CD14-positive monocyte (primary cell): Measurements from ENCODE around the gene BRCA2. TPM values are rescaled to one million over a fixed set of nuclear protein-coding genes. Genes with fewer than 3 reads are reported as not detected.
A peak's percentile ranks its signal among the peaks of the same experiment; 100 is the strongest.

Source experiments
- DNase-seq, 3 donors: peaks; one replicate each; pipeline ENCODE4 v3.0.0-alpha.2; 2011 to 2022
- H2AFZ ChIP-seq: 2 replicates; pipeline ENCODE4 v1.6.0; 2012; ENCODE audit warnings: mild to moderate bottlenecking, low read depth, low read length, inconsistent platforms; ENCODE audit not compliant: insufficient read depth, poor library complexity, severe bottlenecking
- H3K27ac ChIP-seq, 2 donors: 1 replicate in 1 of 2; 2 replicates in 1 of 2; pipeline ENCODE4 v1.5.1; 2012 to 2013; ENCODE audit warnings: low read length in 2 of 2, control low read depth in 1 of 2, inconsistent platforms in 1 of 2, low read depth in 1 of 2, mild to moderate bottlenecking in 1 of 2
- H3K27me3 ChIP-seq, 2 donors: one replicate each; pipeline versions ENCODE4 v1.6.0 to v1.6.1; 2011 to 2013; ENCODE audit warnings: low read length in 2 of 2; ENCODE audit not compliant: control insufficient read depth in 2 of 2, insufficient read depth in 2 of 2
- H3K36me3 ChIP-seq, 2 donors: replicated peaks in 1 of 2; 1 replicate in 1 of 2; 2 replicates in 1 of 2; pipeline versions ENCODE4 v1.5.1 to v1.6.1; 2012 to 2013; ENCODE audit warnings: low read length in 2 of 2, control low read depth in 1 of 2, inconsistent platforms in 1 of 2, mild to moderate bottlenecking in 1 of 2; ENCODE audit not compliant: insufficient read depth in 2 of 2, control insufficient read depth in 1 of 2
- H3K4me1 ChIP-seq, 2 donors: 1 replicate in 1 of 2; 2 replicates in 1 of 2; pipeline versions ENCODE4 v1.5.1 to v1.6.1; 2012 to 2013; ENCODE audit warnings: low read length in 2 of 2, control low read depth in 1 of 2, inconsistent platforms in 1 of 2, mild to moderate bottlenecking in 1 of 2, moderate library complexity in 1 of 2; ENCODE audit not compliant: insufficient read depth in 2 of 2, control insufficient read depth in 1 of 2
- H3K4me2 ChIP-seq: replicated peaks from 2 replicates; pipeline ENCODE3; 2012; ENCODE audit warnings: low read length, moderate library complexity, mild to moderate bottlenecking; ENCODE audit not compliant: poor library complexity, severe bottlenecking; ENCODE audit errors: extremely low read depth
- H3K4me3 ChIP-seq, 3 experiments: fragments of 200-600 bp in 1 of 3; sonication (generic) in 1 of 3; replicated peaks in 1 of 3; 1 replicate in 2 of 3; 2 replicates in 1 of 3; pipeline ENCODE4 v1.5.1; 2011 to 2013; ENCODE audit warnings: low read length in 3 of 3, mild to moderate bottlenecking in 3 of 3, control low read depth in 2 of 3, low read depth in 2 of 3, inconsistent platforms in 1 of 3, moderate library complexity in 1 of 3
- H3K79me2 ChIP-seq: 2 replicates; pipeline ENCODE4 v1.6.0; 2012; ENCODE audit warnings: mild to moderate bottlenecking, control low read depth, inconsistent platforms, low read length, moderate library complexity; ENCODE audit not compliant: insufficient read depth
- H3K9ac ChIP-seq: 2 replicates; pipeline ENCODE4 v1.6.0; 2017; ENCODE audit warnings: low read length, mild to moderate bottlenecking; ENCODE audit not compliant: insufficient read depth, poor library complexity, severe bottlenecking
- H3K9me3 ChIP-seq, 2 donors: replicated peaks in 1 of 2; 1 replicate in 1 of 2; 2 replicates in 1 of 2; pipeline versions ENCODE4 v1.5.1 to v1.6.1; 2012 to 2013; ENCODE audit warnings: low read length in 2 of 2, control low read depth in 1 of 2; ENCODE audit not compliant: control insufficient read depth in 1 of 2, insufficient read depth in 1 of 2
- H4K20me1 ChIP-seq: 2 replicates; pipeline ENCODE4 v1.6.0; 2012; ENCODE audit warnings: mild to moderate bottlenecking, low read length, control low read depth, moderate library complexity; ENCODE audit not compliant: insufficient read depth
- H3K27ac Mint-ChIP-seq, 7 donors: one replicate each; pipeline ENCODE4 v1.8.0; 2020; ENCODE audit warnings: mild to moderate bottlenecking in 7 of 7, mixed read lengths in 7 of 7, moderate library complexity in 6 of 7, inconsistent platforms in 2 of 7
- H3K27me3 Mint-ChIP-seq, 3 donors: one replicate each; pipeline ENCODE4 v1.8.0; 2021 to 2022; ENCODE audit warnings: low read depth in 3 of 3, mild to moderate bottlenecking in 3 of 3, mixed read lengths in 3 of 3, moderate library complexity in 3 of 3, inconsistent platforms in 1 of 3
- H3K36me3 Mint-ChIP-seq, 2 donors: one replicate each; pipeline ENCODE4 v1.8.0; 2020; ENCODE audit warnings: mixed read lengths in 2 of 2, inconsistent platforms in 1 of 2, mild to moderate bottlenecking in 1 of 2
- H3K4me1 Mint-ChIP-seq: one replicate; pipeline ENCODE4 v1.8.0; 2020; ENCODE audit warnings: mild to moderate bottlenecking, mixed read lengths
- H3K4me3 Mint-ChIP-seq, 2 donors: one replicate each; pipeline ENCODE4 v1.8.0; 2020; ENCODE audit warnings: mild to moderate bottlenecking in 2 of 2, mixed read lengths in 2 of 2, moderate library complexity in 1 of 2
- H3K9me3 Mint-ChIP-seq, 7 donors: one replicate each; pipeline ENCODE4 v1.8.0; 2020 to 2022; ENCODE audit warnings: mixed read lengths in 7 of 7, mild to moderate bottlenecking in 6 of 7, moderate library complexity in 6 of 7, inconsistent platforms in 2 of 7
- WGBS: methylation state at CpG from one replicate; pipeline ENCODE4 v1.1.5; 2013; ENCODE audit warnings: missing lambda C conversion rate; ENCODE audit not compliant: insufficient coverage; 5-methylcytosine and 5-hydroxymethylcytosine counted together
- intact Hi-C, 2 donors: fragments of 100-400 bp; cut with micrococcal nuclease; formaldehyde crosslinking; loops; one replicate each; pipeline versions ENCODE4 v1.15.0 to v1.15.1; 2023
- polyA plus RNA-seq, 3 donors: library from polyadenylated mRNA; depleted of rRNA in 1 of 3; unstranded in 2 of 3; stranded (reverse) in 1 of 3; fragments of 300-500 nt in 2 of 3; fragments of >200 nt in 1 of 3; fragmentation: Illumina TruSeq in 2 of 3; gene quantifications; 1 replicate in 2 of 3; 2 replicates in 1 of 3; pipeline ENCODE4 v1.2.3, GENCODE V29; 2012 to 2021
- TF ChIP-seq, protein P1 (sequence below): fragments of 200-600 bp; IDR thresholded peaks from one replicate; pipeline ENCODE4 v1.8.0; 2022; ENCODE audit warnings: antibody characterized with exemption, mild to moderate bottlenecking

Gene BRCA2
- polyA plus RNA-seq, 3 donors: 0.32 to 0.36 (median 0.36) TPM

DNA sequence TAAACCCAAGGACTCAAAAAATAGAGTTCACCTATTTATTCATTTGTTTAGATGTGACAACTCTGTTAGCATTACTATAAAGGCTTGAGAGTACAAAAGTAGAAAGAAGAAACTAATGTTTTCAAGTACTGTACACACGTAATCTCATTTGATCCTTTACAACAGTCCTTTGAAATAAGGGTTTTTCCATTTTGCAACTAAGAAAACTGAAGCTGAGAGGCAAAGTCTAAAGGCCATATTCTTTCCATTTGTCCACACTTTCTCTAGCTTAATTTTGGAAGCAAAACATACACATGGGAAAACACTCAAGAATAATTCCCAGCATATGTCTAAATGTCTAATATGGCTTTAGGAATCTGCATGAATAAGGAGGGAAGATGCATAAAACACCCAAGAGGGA, 34.2 kb upstream of the BRCA2 start:
- Histone ChIP-seq H3K27ac (no peak overlapping the region), H3K4me1 (no peaks in the 10 kb centered on the region), H3K4me2 (no peak overlapping the region), H4K20me1 (no peaks in the 10 kb centered on the region), H2AFZ (no peak overlapping the region), H3K9me3 (no peaks in the 10 kb centered on the region), H3K27me3 (no peaks in the 10 kb centered on the region), H3K9ac (no peak overlapping the region), H3K36me3 (peaks cover 87 to 100% of the 10 kb centered on the region in 2 donors), H3K79me2 (no peaks in the 10 kb centered on the region), H3K4me3 (no peak overlapping the region)
- H3K4me1 Mint-ChIP-seq: no peaks in the 10 kb centered on the region
- no peaks in the 10 kb centered on the region for H3K9me3 Mint-ChIP-seq
- TF ChIP-seq, protein P1, sequence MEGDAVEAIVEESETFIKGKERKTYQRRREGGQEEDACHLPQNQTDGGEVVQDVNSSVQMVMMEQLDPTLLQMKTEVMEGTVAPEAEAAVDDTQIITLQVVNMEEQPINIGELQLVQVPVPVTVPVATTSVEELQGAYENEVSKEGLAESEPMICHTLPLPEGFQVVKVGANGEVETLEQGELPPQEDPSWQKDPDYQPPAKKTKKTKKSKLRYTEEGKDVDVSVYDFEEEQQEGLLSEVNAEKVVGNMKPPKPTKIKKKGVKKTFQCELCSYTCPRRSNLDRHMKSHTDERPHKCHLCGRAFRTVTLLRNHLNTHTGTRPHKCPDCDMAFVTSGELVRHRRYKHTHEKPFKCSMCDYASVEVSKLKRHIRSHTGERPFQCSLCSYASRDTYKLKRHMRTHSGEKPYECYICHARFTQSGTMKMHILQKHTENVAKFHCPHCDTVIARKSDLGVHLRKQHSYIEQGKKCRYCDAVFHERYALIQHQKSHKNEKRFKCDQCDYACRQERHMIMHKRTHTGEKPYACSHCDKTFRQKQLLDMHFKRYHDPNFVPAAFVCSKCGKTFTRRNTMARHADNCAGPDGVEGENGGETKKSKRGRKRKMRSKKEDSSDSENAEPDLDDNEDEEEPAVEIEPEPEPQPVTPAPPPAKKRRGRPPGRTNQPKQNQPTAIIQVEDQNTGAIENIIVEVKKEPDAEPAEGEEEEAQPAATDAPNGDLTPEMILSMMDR: no peak
- intact Hi-C loops: no loop called here
- no peak for DNase-seq
- no peaks in the 10 kb centered on the region for H3K27me3 Mint-ChIP-seq
- WGBS: no CpG with 5 or more reads among the region's 1 CpG
- H3K4me3 Mint-ChIP-seq: no peak overlapping the region
- peaks cover 79 to 91% of the 10 kb centered on the region in 2 donors for H3K36me3 Mint-ChIP-seq
- H3K27ac Mint-ChIP-seq: peak overlapping the region in 1 of 7 donors; percentile 31

DNA sequence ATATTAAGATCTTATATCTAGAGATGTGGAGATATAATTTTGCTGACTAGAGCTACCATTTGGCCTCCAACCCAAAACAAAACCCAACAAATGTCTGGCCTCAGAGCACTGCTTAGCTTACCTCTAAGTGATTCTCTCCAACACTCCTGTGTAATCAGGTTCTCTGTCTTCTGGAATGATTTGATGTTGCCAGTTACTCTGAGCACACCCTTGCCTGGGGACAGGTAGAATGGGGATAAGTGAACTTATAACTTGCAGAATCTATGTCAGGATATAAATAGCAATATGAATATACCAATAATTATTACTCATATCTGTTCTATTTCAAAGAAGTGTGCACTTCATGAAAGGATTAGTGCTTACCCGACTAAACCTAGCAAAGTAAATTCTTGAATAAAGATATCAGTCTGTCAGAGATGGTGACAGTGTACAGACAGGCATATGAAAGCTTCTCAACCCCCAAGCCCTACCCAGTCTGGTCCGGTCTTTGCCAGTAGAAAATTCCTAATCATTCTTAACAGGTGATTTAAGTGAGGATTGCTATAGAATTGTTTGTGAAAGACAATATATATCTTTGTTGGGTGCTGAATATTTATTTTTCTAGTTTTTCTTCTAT, 33.1 kb upstream of the BRCA2 start:
- H3K9ac ChIP-seq: no peak overlapping the region
- TF ChIP-seq, protein P1: no peak
- H4K20me1 ChIP-seq: no peaks in the 10 kb centered on the region
- H3K27me3 ChIP-seq: no peaks in the 10 kb centered on the region
- WGBS: no CpG with 5 or more reads among the region's 2 CpGs
- Mint-ChIP-seq H3K36me3 (peaks cover 71 to 89% of the 10 kb centered on the region in 2 donors), H3K4me3 (no peak overlapping the region), H3K4me1 (no peaks in the 10 kb centered on the region), H3K27ac (no peak overlapping the region), H3K27me3 (no peaks in the 10 kb centered on the region), H3K9me3 (no peaks in the 10 kb centered on the region)
- no peaks in the 10 kb centered on the region for H3K9me3 ChIP-seq
- H2AFZ ChIP-seq: no peak overlapping the region
- intact Hi-C loops: no loop called here
- H3K4me3 ChIP-seq: no peak overlapping the region
- DNase-seq: no peak
- no peak overlapping the region for H3K4me2 ChIP-seq
- H3K79me2 ChIP-seq: no peaks in the 10 kb centered on the region
- no peak overlapping the region for H3K27ac ChIP-seq
- H3K4me1 ChIP-seq: no peaks in the 10 kb centered on the region
- H3K36me3 ChIP-seq: peaks cover 76 to 95% of the 10 kb centered on the region in 2 donors
